Measurements from ENCODE around the gene TRAK1. TPM values are rescaled to one million over a fixed set of nuclear protein-coding genes. Genes with fewer than 3 reads are reported as not detected.

Gene TRAK1
- total RNA-seq, 6 experiments from 2014 or later = 50.6 to 54.3 (median 52.3) TPM

DNA sequence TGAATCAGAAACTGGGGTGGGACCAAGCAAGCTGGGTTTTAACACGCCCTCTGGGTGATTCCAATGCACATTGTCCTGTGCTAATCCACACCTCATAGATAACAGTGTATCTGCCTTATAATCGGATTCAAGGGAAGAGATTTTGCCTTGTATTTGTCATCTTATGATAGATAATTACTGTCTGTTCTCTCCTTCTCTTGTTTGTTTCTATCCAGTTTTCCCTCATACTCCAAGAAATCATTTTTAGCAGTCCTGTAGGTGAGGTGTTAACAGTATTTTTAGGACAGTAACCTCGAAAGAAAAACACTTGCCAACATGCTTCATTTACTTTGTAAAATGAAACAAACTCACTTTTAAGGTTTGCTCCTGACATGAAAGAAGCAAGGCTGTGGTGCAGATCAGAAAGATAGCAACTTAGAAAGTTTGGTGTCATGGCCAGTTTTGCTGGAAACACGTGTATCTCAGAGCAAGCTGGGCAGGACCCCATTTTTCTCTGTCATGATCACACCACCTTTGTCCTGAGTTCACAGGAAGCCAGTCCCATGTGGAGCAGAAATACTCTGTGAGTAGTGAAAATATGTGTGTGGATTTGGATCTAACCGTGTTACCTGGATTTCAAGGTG is 72.6 kb downstream of the TRAK1 start:
- no peak for DNase-seq
- Mint-ChIP-seq H3K36me3 (ENCODE audit: low read depth) (no peaks in the 10 kb centered on the region), H3K4me3 (no peak overlapping the region), H3K4me1 (ENCODE audit: low read depth) (peaks cover 38% of the 10 kb centered on the region), H3K27me3 (ENCODE audit: insufficient read depth) (peaks cover 2% of the 10 kb centered on the region), H3K9me3 (no peaks in the 10 kb centered on the region), H3K27ac (no peak overlapping the region)
- TF ChIP-seq, protein P1, sequence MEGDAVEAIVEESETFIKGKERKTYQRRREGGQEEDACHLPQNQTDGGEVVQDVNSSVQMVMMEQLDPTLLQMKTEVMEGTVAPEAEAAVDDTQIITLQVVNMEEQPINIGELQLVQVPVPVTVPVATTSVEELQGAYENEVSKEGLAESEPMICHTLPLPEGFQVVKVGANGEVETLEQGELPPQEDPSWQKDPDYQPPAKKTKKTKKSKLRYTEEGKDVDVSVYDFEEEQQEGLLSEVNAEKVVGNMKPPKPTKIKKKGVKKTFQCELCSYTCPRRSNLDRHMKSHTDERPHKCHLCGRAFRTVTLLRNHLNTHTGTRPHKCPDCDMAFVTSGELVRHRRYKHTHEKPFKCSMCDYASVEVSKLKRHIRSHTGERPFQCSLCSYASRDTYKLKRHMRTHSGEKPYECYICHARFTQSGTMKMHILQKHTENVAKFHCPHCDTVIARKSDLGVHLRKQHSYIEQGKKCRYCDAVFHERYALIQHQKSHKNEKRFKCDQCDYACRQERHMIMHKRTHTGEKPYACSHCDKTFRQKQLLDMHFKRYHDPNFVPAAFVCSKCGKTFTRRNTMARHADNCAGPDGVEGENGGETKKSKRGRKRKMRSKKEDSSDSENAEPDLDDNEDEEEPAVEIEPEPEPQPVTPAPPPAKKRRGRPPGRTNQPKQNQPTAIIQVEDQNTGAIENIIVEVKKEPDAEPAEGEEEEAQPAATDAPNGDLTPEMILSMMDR (IDR thresholded peaks at IDR 0.05) = no peak

DNA sequence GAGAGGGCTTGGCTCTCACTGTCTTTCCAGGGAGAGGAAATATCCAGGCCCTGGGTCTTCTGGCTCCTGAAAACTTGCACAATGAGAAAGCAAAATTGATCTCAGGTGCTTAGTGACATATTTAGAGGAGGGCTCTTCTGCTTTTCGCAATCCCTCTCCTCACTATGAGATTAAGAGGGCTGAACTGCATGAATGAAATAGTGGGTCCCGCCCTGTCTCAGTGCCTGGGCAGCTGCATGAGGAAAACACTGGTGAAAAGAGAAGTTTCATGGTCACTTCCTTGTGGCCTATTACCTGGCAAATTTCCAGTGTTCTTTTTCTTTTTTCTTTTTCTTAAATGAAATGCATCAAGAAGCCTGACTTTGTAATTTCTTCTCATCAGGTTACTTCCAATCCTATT is 73.5 kb downstream of the TRAK1 start:
- DNase-seq = no peak
- Mint-ChIP-seq H3K27ac (no peak overlapping the region), H3K27me3 (ENCODE audit: insufficient read depth) (peaks cover 2% of the 10 kb centered on the region), H3K4me1 (ENCODE audit: low read depth) (peaks cover 37% of the 10 kb centered on the region), H3K36me3 (ENCODE audit: low read depth) (no peaks in the 10 kb centered on the region), H3K9me3 (no peaks in the 10 kb centered on the region), H3K4me3 (no peak overlapping the region)
- TF ChIP-seq, protein P1 (IDR thresholded peaks at IDR 0.05) = no peak

DNA sequence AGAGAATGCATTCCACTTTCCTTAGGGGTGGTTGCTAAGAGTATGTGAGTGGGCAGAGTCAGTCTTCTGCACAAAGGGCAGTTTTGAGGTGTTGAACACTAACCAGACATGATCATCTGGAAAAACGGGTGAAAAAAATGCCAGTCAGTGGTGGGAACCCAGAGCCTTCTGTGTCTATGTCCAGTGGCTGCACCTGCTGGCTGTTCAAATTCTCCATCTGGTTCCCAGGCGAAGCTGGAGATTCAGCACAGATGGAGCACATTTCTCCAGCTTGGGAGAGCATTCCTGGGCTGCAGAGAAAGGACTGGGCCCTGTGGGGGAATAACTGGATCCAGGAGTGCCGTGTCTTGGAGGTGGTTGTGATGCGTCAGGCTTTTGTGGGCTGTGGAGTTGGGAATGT is 74.1 kb downstream of the TRAK1 start:
- Mint-ChIP-seq H3K27me3 (ENCODE audit: insufficient read depth) (peaks cover 2% of the 10 kb centered on the region), H3K9me3 (no peaks in the 10 kb centered on the region), H3K27ac (no peak overlapping the region), H3K4me1 (ENCODE audit: low read depth) (peaks cover 36% of the 10 kb centered on the region), H3K36me3 (ENCODE audit: low read depth) (no peaks in the 10 kb centered on the region), H3K4me3 (no peak overlapping the region)
- DNase-seq = no peak
- TF ChIP-seq, protein P1 (IDR thresholded peaks at IDR 0.05) = no peak

DNA sequence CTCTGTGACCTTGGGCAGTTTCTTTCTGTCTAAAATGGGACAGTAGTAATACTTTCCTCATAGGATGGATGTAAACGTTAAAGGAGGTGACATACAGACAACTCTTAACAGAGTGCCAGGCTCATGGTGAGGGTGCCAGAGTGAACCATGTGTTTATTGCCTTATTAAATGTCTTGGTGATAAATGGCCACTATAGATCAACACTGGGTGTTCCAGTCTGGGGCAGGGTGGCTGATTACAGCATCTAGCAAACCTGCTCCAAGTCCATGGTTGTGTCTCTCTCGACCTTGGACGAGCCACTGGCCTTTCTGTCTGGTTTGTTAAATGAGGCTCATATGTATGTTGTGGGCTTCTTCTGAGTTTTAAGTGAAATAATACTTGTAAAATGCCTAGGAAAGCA is 75.1 kb downstream of the TRAK1 start:
- no peak overlapping the region for H3K4me3 Mint-ChIP-seq
- H3K27me3 Mint-ChIP-seq (ENCODE audit: insufficient read depth) = peaks cover 2% of the 10 kb centered on the region
- no peak for DNase-seq
- H3K27ac Mint-ChIP-seq = no peak overlapping the region
- TF ChIP-seq, protein P1 (IDR thresholded peaks at IDR 0.05) = no peak
- no peaks in the 10 kb centered on the region for H3K36me3 Mint-ChIP-seq (ENCODE audit: low read depth)
- H3K9me3 Mint-ChIP-seq = no peaks in the 10 kb centered on the region
- peaks cover 26% of the 10 kb centered on the region for H3K4me1 Mint-ChIP-seq (ENCODE audit: low read depth)

DNA sequence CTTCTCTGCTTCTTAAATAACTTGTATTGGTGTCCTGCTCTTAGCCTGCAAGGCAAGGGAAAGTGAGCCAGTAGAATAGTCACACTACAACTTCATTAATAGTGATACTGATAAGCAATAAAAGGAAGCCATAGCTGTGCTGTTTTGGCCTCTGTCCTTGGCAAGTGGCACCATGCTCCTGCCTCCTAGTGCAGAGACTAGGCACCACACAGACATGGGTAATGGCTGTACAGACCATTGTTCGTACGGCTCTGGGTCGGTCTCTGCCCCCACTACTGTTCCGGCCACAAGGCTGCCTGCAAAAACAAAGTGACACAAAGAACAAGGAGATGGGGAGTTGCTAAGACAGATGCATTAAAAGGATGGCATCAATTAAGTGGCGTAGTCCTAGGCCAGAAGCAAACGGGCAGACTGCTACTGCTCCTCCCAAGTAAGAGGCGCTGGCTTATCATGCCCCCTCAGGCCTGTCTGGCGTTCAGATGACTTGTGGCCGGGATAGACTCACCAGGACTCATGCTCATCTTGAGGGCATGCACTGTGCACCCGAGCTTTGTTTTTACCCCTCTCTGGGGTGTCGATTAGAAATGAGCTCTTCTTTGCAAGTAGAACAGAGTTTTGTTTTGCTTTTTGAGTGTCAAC is 75.6 kb downstream of the TRAK1 start:
- TF ChIP-seq, protein P1 (IDR thresholded peaks at IDR 0.05) = no peak
- Mint-ChIP-seq H3K9me3 (no peaks in the 10 kb centered on the region), H3K27me3 (ENCODE audit: insufficient read depth) (peaks cover 2% of the 10 kb centered on the region), H3K36me3 (ENCODE audit: low read depth) (no peaks in the 10 kb centered on the region), H3K4me3 (no peak overlapping the region), H3K4me1 (ENCODE audit: low read depth) (peaks cover 21% of the 10 kb centered on the region), H3K27ac (no peak overlapping the region)
- no peak for DNase-seq

Measured in HFFc6 (cell line).